C4-2B (cell line): Measurements from ENCODE around the gene MLKL.

Source experiments
- ZFX ChIP-seq: fragments of 450-650 bp; IDR thresholded peaks from 2 replicates; pipeline ENCODE4 v1.6.1; 2017
- TF ChIP-seq, protein P1 (sequence below): fragments of 450-650 bp; conservative IDR thresholded peaks from 2 replicates; pipeline ENCODE4 v1.5.1; 2017; ENCODE audit warnings: mild to moderate bottlenecking

DNA sequence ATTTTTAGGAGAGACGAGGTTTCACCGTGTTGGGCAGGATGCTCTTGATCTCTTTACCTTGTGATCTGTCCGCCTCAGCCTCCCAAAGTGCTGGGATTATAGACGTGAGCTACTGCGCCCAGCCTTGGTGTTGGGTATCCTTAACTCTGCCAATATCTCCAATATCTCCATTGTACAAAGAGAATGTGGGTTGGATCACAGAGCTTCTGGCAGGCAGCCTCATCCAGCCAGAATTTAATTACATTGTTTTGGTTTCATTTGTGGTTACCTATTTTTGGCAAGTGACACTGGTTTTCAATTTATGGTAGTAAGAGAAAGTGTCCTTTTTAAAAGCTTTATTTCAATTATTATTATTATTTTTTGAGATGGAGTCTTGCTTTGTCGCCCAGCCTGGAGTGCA, 20.0 kb downstream of the MLKL start:
- TF ChIP-seq, protein P1, sequence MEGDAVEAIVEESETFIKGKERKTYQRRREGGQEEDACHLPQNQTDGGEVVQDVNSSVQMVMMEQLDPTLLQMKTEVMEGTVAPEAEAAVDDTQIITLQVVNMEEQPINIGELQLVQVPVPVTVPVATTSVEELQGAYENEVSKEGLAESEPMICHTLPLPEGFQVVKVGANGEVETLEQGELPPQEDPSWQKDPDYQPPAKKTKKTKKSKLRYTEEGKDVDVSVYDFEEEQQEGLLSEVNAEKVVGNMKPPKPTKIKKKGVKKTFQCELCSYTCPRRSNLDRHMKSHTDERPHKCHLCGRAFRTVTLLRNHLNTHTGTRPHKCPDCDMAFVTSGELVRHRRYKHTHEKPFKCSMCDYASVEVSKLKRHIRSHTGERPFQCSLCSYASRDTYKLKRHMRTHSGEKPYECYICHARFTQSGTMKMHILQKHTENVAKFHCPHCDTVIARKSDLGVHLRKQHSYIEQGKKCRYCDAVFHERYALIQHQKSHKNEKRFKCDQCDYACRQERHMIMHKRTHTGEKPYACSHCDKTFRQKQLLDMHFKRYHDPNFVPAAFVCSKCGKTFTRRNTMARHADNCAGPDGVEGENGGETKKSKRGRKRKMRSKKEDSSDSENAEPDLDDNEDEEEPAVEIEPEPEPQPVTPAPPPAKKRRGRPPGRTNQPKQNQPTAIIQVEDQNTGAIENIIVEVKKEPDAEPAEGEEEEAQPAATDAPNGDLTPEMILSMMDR = no peak
- TF ChIP-seq ZFX = no peak
